Prostate gland (tissue), 2 donors: ENCODE results near the gene TNIP1.

ENCODE experiments used
- CTCF ChIP-seq, 4 experiments: fragments of 200-600 bp in 2 of 4; fragments of 450-650 bp in 2 of 4; sonication (generic) in 2 of 4; IDR thresholded peaks; 1 replicate in 3 of 4; 2 replicates in 1 of 4; pipeline ENCODE4 v1.5.1; 2016 to 2019; ENCODE audit warnings: antibody characterized with exemption in 4 of 4, mild to moderate bottlenecking in 2 of 4, moderate library complexity in 2 of 4
- POLR2A ChIP-seq: fragments of 450-650 bp; IDR thresholded peaks from one replicate; pipeline ENCODE4 v1.6.1; 2016; ENCODE audit warnings: antibody characterized with exemption, mild to moderate bottlenecking
- POLR2AphosphoS5 ChIP-seq: sonication (generic); formaldehyde crosslinking; IDR thresholded peaks from one replicate; pipeline ENCODE4 v1.6.1; 2017; ENCODE audit warnings: antibody characterized with exemption

GRCh38 chr5:151068433-151069197, 12.2 kb downstream of the TNIP1 start:
- no peak for TF ChIP-seq CTCF (IDR thresholded peaks at IDR 0.05)
- TF ChIP-seq POLR2A, result no peak
- TF ChIP-seq POLR2AphosphoS5, result no peak
